B cell (primary cell): ENCODE results near the gene YOD1. TPM values are rescaled to one million over a fixed set of nuclear protein-coding genes. Genes with fewer than 3 reads are reported as not detected.
A peak's percentile ranks its signal among the peaks of the same experiment; 100 is the strongest.

Experiments used
- ATAC-seq: fragments of 200-7000 bp; cut with Tn5 transposase; one replicate; pipeline ENCODE4 v1.10.0; 2021; ENCODE audit warnings: low read depth, mild to moderate bottlenecking, moderate number of reproducible peaks, moderate library complexity
- CTCF ChIA-PET: fragments of 350-600 bp; sonication (Branson Sonifier 250); formaldehyde crosslinking; loops from one replicate; lab custom pipeline; 2021; ENCODE audit warnings: antibody characterized with exemption, inconsistent platforms; lab: Charles Lee
- POLR2A ChIA-PET: fragments of 350-600 bp; sonication (Branson Sonifier 250); formaldehyde crosslinking; loops from one replicate; lab custom pipeline; 2021; ENCODE audit warnings: antibody characterized with exemption; lab: Charles Lee
- DNase-seq: peaks from one replicate; pipeline ENCODE4 v3.0.0; 2013
- H2AFZ ChIP-seq: 2 replicates; pipeline ENCODE4 v1.6.1; 2012; ENCODE audit warnings: mild to moderate bottlenecking, low read depth, low read length; ENCODE audit not compliant: insufficient read depth, poor library complexity, severe bottlenecking
- H3K27ac ChIP-seq, 2 donors: 1 replicate in 1 of 2; 2 replicates in 1 of 2; pipeline ENCODE4 v1.5.1; 2012 to 2013; ENCODE audit warnings: low read length in 2 of 2, mild to moderate bottlenecking in 2 of 2, moderate library complexity in 1 of 2
- H3K27me3 ChIP-seq, 4 experiments: fragments of 200-600 bp in 1 of 4; sonication (generic) in 1 of 4; replicated peaks in 1 of 4; 1 replicate in 2 of 4; 2 replicates in 2 of 4; pipeline versions ENCODE4 v1.6.1 to v1.7.0; 2013 to 2016; ENCODE audit warnings: low read length in 3 of 4, mild to moderate bottlenecking in 2 of 4, mixed read lengths in 1 of 4, moderate library complexity in 1 of 4; ENCODE audit not compliant: insufficient read depth in 4 of 4, control insufficient read depth in 3 of 4; ENCODE audit errors: control extremely low read depth in 1 of 4
- H3K36me3 ChIP-seq, 2 experiments: replicated peaks in 1 of 2; 1 replicate in 1 of 2; 2 replicates in 1 of 2; pipeline versions ENCODE4 v1.6.1 to v1.7.1; 2013; ENCODE audit warnings: low read length in 1 of 2; ENCODE audit not compliant: insufficient read depth in 2 of 2, control insufficient read depth in 1 of 2; ENCODE audit errors: control extremely low read depth in 1 of 2, extremely low read depth in 1 of 2
- H3K4me1 ChIP-seq, 2 donors: fragments of 200-600 bp in 1 of 2; sonication (generic) in 1 of 2; 1 replicate in 1 of 2; 2 replicates in 1 of 2; pipeline versions ENCODE4 v1.5.1 to v1.6.1; 2013 to 2017; ENCODE audit warnings: low read length in 2 of 2; ENCODE audit not compliant: control insufficient read depth in 2 of 2, insufficient read depth in 2 of 2
- H3K4me2 ChIP-seq: replicated peaks from 2 replicates; pipeline ENCODE3; 2012; ENCODE audit warnings: mild to moderate bottlenecking, low read depth, low read length; ENCODE audit not compliant: poor library complexity, severe bottlenecking
- H3K4me3 ChIP-seq, 5 experiments: fragments of 200-600 bp in 1 of 5; sonication (generic) in 1 of 5; 1 replicate in 3 of 5; 2 replicates in 2 of 5; pipeline versions ENCODE4 v1.5.1 to v1.7.0; 2011 to 2016; ENCODE audit warnings: low read length in 4 of 5, mild to moderate bottlenecking in 4 of 5, low read depth in 2 of 5, control low read depth in 1 of 5, moderate library complexity in 1 of 5; ENCODE audit not compliant: insufficient read depth in 1 of 5; ENCODE audit errors: control extremely low read depth in 1 of 5, extremely low read depth in 1 of 5
- H3K79me2 ChIP-seq: fragments of 200-600 bp; sonication (generic); one replicate; pipeline ENCODE4 v1.6.0; 2016; ENCODE audit warnings: low read length; ENCODE audit not compliant: control insufficient read depth, insufficient read depth
- H3K9ac ChIP-seq: fragments of 200-600 bp; sonication (generic); 2 replicates; pipeline ENCODE4 v1.6.1; 2017; ENCODE audit warnings: mild to moderate bottlenecking, low read length, moderate library complexity
- H3K9me3 ChIP-seq, 3 donors: one replicate each; pipeline versions ENCODE4 v1.6.1 to v1.7.1; 2013; ENCODE audit warnings: low read length in 2 of 3; ENCODE audit not compliant: control insufficient read depth in 2 of 3, insufficient read depth in 1 of 3; ENCODE audit errors: control extremely low read depth in 1 of 3
- H4K20me1 ChIP-seq: 2 replicates; pipeline ENCODE4 v1.6.0; 2012; ENCODE audit warnings: mild to moderate bottlenecking, low read length; ENCODE audit not compliant: insufficient read depth, control insufficient read depth, poor library complexity, severe bottlenecking
- H3K27ac Mint-ChIP-seq: one replicate; pipeline ENCODE4 v1.8.0; 2021; ENCODE audit warnings: mixed read lengths
- H3K27me3 Mint-ChIP-seq: one replicate; pipeline ENCODE4 v1.8.0; 2021; ENCODE audit warnings: mixed read lengths
- H3K4me1 Mint-ChIP-seq: one replicate; pipeline ENCODE4 v1.8.0; 2021; ENCODE audit warnings: mixed read lengths
- H3K4me3 Mint-ChIP-seq: one replicate; pipeline ENCODE4 v1.8.0; 2021; ENCODE audit warnings: mixed read lengths
- H3K9me3 Mint-ChIP-seq: one replicate; pipeline ENCODE4 v1.8.0; 2022; ENCODE audit warnings: mixed read lengths; ENCODE audit not compliant: insufficient read depth
- EZH2 ChIP-seq: IDR thresholded peaks from 2 replicates; pipeline ENCODE4 v1.6.1; 2012; ENCODE audit warnings: borderline replicate concordance, low read depth, mild to moderate bottlenecking, moderate library complexity, low read length; ENCODE audit not compliant: insufficient read depth, poor library complexity, severe bottlenecking
- WGBS: methylation state at CpG from one replicate; pipeline ENCODE4 v1.1.5; 2013; ENCODE audit warnings: missing lambda C conversion rate; ENCODE audit not compliant: insufficient coverage; 5-methylcytosine and 5-hydroxymethylcytosine counted together
- intact Hi-C: fragments of 100-400 bp; cut with micrococcal nuclease; formaldehyde crosslinking; loops from one replicate; pipeline ENCODE4 v1.10.0; 2022
- polyA plus RNA-seq: library from polyadenylated mRNA; depleted of rRNA; stranded (reverse); fragments of >200 nt; gene quantifications from 2 replicates; pipeline ENCODE4 v1.2.3, GENCODE V29; 2012
- total RNA-seq, 2 donors: library from RNA; stranded (reverse); fragments of 120-200 nt in 1 of 2; gene quantifications; 1 replicate in 1 of 2; 2 replicates in 1 of 2; pipeline versions ENCODE4 v1.2.3 to v1.2.4, GENCODE V29; 2013 to 2022
- TF ChIP-seq, protein P1 (sequence below): fragments of 200-600 bp; IDR thresholded peaks from one replicate; pipeline ENCODE4 v1.8.0; 2022; ENCODE audit warnings: antibody characterized with exemption, mild to moderate bottlenecking

The YOD1 gene
- total and polyA plus RNA-seq, 2 donors (not counting 1 experiment from before 2014, with no cell fraction given): 2.3 to 9.4 TPM

DNA sequence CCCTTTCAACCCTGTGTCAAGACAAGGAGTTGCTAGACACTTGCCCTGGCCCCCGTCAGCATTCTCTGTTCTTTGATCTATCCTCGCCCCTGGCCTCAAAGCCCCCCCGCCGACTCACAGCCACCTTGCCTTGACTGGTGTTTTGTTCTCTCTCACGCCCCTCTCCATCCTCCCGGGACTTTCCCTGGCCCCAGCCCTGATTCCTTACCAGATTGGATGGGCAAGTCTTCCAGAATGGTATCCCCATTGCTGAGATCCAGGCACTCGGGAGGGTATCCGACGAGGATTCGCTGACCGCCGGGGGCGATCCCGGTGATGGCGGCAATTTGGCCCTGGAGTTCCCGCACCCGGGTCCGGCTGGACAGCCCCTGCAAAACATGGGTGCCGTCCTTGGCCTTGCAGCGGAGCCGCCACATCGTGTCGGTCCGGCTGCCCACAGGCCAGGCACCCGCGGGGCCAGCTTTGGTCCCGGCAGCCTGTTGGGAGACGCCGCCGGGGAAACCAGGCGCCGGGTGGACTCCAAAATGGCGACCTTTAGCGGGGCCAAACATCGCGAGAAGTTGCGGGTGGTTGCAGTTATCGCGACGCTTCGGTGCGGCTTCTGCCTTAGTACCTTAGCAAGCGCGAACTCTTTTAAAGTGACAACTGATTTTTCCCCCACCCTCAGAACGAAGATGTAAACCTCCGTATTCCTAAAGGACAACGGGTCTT, 373 bp downstream of the YOD1 start:
- Histone ChIP-seq H3K79me2 (peaks cover 48% of the 10 kb centered on the region), H3K9me3 (no peaks in the 10 kb centered on the region), H3K9ac (peak overlapping the region; percentile 79), H3K4me3 (peak overlapping the region; percentile 83 to 97 (median 87)), H3K4me1 (peaks cover 39 to 40% of the 10 kb centered on the region in 2 donors), H2AFZ (peak overlapping the region; percentile 89), H4K20me1 (peaks cover 2% of the 10 kb centered on the region), H3K36me3 (peaks cover 8 to 22% of the 10 kb centered on the region in 2 experiments), H3K4me2 (peak overlapping the region; percentile 83), H3K27me3 (no peaks in the 10 kb centered on the region), H3K27ac (peak overlapping the region; percentile 50 to 72)
- peak; percentile 93 for DNase-seq
- no peaks in the 10 kb centered on the region for H3K27me3 Mint-ChIP-seq
- WGBS: under 1% methylated on average over 44 of the region's 47 CpGs
- peaks cover 64% of the 10 kb centered on the region for H3K4me1 Mint-ChIP-seq
- peak overlapping the region; percentile 99 for H3K4me3 Mint-ChIP-seq
- TF ChIP-seq EZH2: no peak
- TF ChIP-seq, protein P1, sequence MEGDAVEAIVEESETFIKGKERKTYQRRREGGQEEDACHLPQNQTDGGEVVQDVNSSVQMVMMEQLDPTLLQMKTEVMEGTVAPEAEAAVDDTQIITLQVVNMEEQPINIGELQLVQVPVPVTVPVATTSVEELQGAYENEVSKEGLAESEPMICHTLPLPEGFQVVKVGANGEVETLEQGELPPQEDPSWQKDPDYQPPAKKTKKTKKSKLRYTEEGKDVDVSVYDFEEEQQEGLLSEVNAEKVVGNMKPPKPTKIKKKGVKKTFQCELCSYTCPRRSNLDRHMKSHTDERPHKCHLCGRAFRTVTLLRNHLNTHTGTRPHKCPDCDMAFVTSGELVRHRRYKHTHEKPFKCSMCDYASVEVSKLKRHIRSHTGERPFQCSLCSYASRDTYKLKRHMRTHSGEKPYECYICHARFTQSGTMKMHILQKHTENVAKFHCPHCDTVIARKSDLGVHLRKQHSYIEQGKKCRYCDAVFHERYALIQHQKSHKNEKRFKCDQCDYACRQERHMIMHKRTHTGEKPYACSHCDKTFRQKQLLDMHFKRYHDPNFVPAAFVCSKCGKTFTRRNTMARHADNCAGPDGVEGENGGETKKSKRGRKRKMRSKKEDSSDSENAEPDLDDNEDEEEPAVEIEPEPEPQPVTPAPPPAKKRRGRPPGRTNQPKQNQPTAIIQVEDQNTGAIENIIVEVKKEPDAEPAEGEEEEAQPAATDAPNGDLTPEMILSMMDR: no peak
- intact Hi-C loops: loop anchor here (1.0 to 10.0 kb wide), 6 partner anchors 27 to 493 kb away; partner anchors contain the start of genes DYRK3, FCMR and MAPKAPK2
- POLR2A ChIA-PET: no interaction called here
- peak overlapping the region; percentile 89 for H3K27ac Mint-ChIP-seq
- peak; percentile 31 for ATAC-seq
- CTCF ChIA-PET: interaction anchor here (0.7 to 4.9 kb wide), 16 partner anchors 10 to 468 kb away, joined by 3 to 76 read pairs (median 4); partner anchors contain the start of gene CR2
- no peaks in the 10 kb centered on the region for H3K9me3 Mint-ChIP-seq

DNA sequence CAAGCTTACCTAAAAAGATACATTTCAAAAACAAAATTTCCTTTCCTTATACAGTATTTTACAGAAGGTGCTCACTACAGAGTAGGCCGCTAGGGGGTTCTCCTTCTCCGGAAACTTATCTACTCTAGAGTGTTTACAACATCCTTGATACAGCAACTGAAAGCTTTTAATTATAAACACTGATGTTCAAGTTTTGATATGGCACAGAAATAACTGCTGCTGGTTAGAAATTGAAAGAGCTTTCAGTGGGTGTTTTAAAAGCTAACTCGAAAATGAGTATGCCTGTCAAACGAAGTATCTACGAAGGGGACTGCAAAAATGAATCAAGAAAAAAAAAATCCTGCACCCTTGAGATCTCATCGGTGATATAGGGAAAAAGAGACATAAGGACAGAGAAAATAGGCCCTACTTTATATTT, 1.0 kb downstream of the YOD1 start:
- peak overlapping the region; percentile 89 for H2AFZ ChIP-seq
- peak; percentile 73 for DNase-seq
- WGBS: 0% methylated on average over 1 of the region's 6 CpGs

More for the DNA sequence above, 1.0 kb downstream of the YOD1 start:
- Mint-ChIP-seq H3K4me3 (peak overlapping the region; percentile 99), H3K4me1 (peaks cover 63% of the 10 kb centered on the region), H3K27ac (peak overlapping the region; percentile 89), H3K27me3 (no peaks in the 10 kb centered on the region), H3K9me3 (no peaks in the 10 kb centered on the region)
- peak overlapping the region; percentile 83 to 97 (median 87) for H3K4me3 ChIP-seq
- CTCF ChIA-PET: interaction anchor here (0.7 to 4.9 kb wide), 18 partner anchors 10 to 469 kb away, joined by 3 to 76 read pairs (median 4); partner anchors contain the start of gene CR2
- peaks cover 34 to 35% of the 10 kb centered on the region in 2 donors for H3K4me1 ChIP-seq
- no peaks in the 10 kb centered on the region for H3K27me3 ChIP-seq
- intact Hi-C loops: loop anchor here (1.0 to 10.0 kb wide), 6 partner anchors 27 to 493 kb away; partner anchors contain the start of genes DYRK3, FCMR and MAPKAPK2
- H3K79me2 ChIP-seq: peaks cover 54% of the 10 kb centered on the region
- H4K20me1 ChIP-seq: peaks cover 6% of the 10 kb centered on the region
- POLR2A ChIA-PET: no interaction called here
- H3K9me3 ChIP-seq: no peaks in the 10 kb centered on the region
- ATAC-seq: peak; percentile 23
- peak overlapping the region; percentile 79 for H3K9ac ChIP-seq
- peak overlapping the region; percentile 50 to 72 for H3K27ac ChIP-seq
- H3K36me3 ChIP-seq: peaks cover 10 to 22% of the 10 kb centered on the region in 2 experiments
- no peak for TF ChIP-seq EZH2
- TF ChIP-seq, protein P1: peak; percentile 90
- peak overlapping the region; percentile 83 for H3K4me2 ChIP-seq
